ENCODE results near the gene USP21. TPM values are rescaled to one million over a fixed set of nuclear protein-coding genes. Genes with fewer than 3 reads are reported as not detected.
A peak's percentile ranks its signal among the peaks of the same experiment; 100 is the strongest.

Gene USP21
- total and polyA plus RNA-seq, 9 of the 15 experiments (the other 6 are each of a cell fraction or from before 2014, with no cell fraction given): 4.9 to 52.4 (median 21.6) TPM

DNA sequence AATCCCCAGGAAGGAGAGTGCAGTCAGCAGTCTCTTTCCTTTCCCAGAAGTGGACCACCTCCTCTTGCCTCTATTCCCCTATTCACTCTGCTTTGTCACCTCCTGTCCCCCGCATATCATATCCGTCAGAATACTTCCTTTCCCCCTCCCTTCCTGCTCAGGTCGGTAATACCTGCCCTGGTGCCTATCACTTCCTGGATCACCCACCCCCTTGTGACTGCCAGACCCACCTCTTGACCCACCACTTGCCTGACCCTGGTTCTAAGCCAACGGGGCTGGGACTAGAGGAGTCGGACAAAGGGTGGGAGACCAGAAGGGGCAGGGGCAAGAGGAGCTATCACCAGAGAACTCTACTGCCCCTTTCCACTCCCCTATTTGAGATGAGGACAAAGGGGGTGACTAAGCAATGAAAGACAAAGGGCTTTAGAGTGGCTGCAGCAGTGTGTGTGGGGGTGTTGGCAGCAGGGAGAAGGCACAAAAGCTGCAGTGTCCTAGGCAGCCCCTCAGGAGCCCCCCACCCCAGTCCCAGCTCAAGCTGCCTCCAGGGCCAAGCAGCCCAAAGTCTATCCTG is 41.2 kb downstream of the USP21 start (continued):
- TF ChIP-seq, protein P1, sequence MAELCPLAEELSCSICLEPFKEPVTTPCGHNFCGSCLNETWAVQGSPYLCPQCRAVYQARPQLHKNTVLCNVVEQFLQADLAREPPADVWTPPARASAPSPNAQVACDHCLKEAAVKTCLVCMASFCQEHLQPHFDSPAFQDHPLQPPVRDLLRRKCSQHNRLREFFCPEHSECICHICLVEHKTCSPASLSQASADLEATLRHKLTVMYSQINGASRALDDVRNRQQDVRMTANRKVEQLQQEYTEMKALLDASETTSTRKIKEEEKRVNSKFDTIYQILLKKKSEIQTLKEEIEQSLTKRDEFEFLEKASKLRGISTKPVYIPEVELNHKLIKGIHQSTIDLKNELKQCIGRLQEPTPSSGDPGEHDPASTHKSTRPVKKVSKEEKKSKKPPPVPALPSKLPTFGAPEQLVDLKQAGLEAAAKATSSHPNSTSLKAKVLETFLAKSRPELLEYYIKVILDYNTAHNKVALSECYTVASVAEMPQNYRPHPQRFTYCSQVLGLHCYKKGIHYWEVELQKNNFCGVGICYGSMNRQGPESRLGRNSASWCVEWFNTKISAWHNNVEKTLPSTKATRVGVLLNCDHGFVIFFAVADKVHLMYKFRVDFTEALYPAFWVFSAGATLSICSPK (IDR thresholded peaks at IDR 0.05; ENCODE audit: borderline replicate concordance): no peak
- TF ChIP-seq POLR2A (conservative IDR thresholded peaks at IDR 0.05) (peak; percentile 53), ILK (tag; IDR thresholded peaks at IDR 0.05; ENCODE audit: borderline replicate concordance, low read depth) (no peak)

DNA sequence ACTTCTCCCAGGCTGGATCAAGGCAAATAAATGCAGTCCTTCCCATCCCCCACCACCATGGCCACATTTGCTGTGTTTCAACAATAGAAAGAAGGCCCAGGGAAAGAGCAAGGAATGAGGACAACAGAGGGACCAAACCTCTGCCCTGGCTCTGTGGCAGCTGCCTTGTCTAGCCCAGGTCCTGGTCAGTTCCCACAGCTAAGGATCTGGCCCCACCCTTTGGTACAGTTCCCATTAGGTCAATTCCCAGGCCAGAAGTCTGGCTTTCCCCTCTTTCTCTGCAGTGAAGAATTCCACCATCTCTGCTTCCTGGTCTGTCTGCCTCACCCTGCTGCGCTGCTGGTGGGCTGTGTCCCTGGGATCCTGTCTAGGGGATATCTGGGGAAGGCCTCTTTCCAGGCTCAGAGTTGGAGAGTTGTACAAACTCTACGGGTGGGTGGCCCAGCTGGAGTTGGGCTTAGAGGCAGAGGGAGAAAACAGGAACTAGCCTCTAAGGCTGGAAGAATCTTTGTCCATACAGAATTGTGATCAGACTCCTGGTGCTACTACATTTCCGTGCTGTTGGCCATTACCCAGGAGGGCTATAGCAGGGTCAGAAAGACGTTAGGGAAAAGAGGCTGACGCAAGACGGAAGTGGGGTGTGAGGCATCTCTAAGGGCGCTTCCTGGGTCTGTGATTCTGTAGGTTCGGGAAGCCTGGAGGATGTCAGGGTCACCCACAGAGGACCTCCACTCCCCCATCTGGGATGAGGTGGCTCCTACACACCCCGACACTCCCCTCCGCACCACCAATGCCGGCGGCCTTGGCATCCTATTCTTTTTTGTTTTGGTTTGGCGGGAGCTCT is 41.9 kb downstream of the USP21 start:
- in situ Hi-C loops (cut with MboI): no loop called here
- Histone ChIP-seq H3K4me1 (replicated peaks in 1 of 2; ENCODE audit: control insufficient read depth in 2 of 2, insufficient read depth in 2 of 2, low read length in 2 of 2) (peaks cover 57 to 68% of the 10 kb centered on the region in 2 experiments), H3K4me3 (peak overlapping the region; percentile 71), H3K36me3 (ENCODE audit: control insufficient read depth, insufficient read depth, low read length) (peaks cover 28% of the 10 kb centered on the region), H3K9me3 (replicated peaks; ENCODE audit: control insufficient read depth, insufficient read depth, low read depth, low read length) (no peaks in the 10 kb centered on the region), H3K9me1 (ENCODE audit: control insufficient read depth, insufficient read depth, low read length) (no peaks in the 10 kb centered on the region), H2AFZ (ENCODE audit: low read depth, low read length) (peak overlapping the region; percentile 97), H3K27me3 (ENCODE audit: control insufficient read depth in 2 of 2, insufficient read depth in 2 of 2, low read length in 2 of 2) (no peaks in the 10 kb centered on the region), H3K27ac (ENCODE audit: extremely low read depth, low read depth, low read length) (peak overlapping the region; percentile 99), H3K79me2 (ENCODE audit: control insufficient read depth, insufficient read depth, low read length) (peaks cover 27% of the 10 kb centered on the region), H3K9ac (ENCODE audit: insufficient read depth in 1 of 2, low read depth in 2 of 2, low read length in 2 of 2) (peak overlapping the region; percentile 83 to 92; a peak in 3 of 4 replicates), H3K4me2 (ENCODE audit: insufficient read depth, low read length) (peak overlapping the region; percentile 97), H4K20me1 (replicated peaks; ENCODE audit: control insufficient read depth, insufficient read depth, low read length) (no peaks in the 10 kb centered on the region)
- peak; percentile 42 for FAIRE-seq
- CTCF ChIA-PET (ENCODE audit: low intra/inter-chr PET ratio): no interaction called here
- WGBS (ENCODE audit: insufficient coverage, low coverage, missing lambda C conversion rate): 52% methylated on average over 13 of the region's 13 CpGs
- peak; percentile 13 for ATAC-seq
- intact Hi-C loops (cut with micrococcal nuclease): loop anchor here (5.0 kb wide), 1 partner anchor 106 kb away; the partner anchor contains the start of gene MPZ
- TSS peak; percentile 75 for BruUV-seq (replicated peaks)
- DNase-seq (ENCODE audit: extremely low read depth in 1 of 4, low spot score in 3 of 4): peak in 2 of 4 experiments; percentile 38 to 47
- POLR2A ChIA-PET: interaction anchor here (0.6 to 1.9 kb wide), 9 partner anchors 10 to 1290 kb away, joined by 3 to 9 read pairs (median 4); partner anchors contain the start of genes B4GALT3 and TOMM40L
- TF ChIP-seq YY1 (IDR thresholded peaks at IDR 0.05; ENCODE audit: borderline replicate concordance in 1 of 3, control insufficient read depth in 1 of 3, extremely low read depth in 1 of 3, insufficient read depth in 3 of 3, insufficient read length in 1 of 3, insufficient replicate concordance in 2 of 3, low read depth in 1 of 3, low read length in 2 of 3) (peak in 1 of 3 experiments; percentile 10), BRD4 (IDR thresholded peaks at IDR 0.05) (0 out of 2 replicates have a peak, but pooled peaks have one; percentile 20), ZNF707 (CRISPR knock-in tag; conservative IDR thresholded peaks at IDR 0.05) (no peak), TRIM28 (IDR thresholded peaks at IDR 0.05) (no peak), SOX6 (IDR thresholded peaks at IDR 0.05) (0 out of 2 replicates have a peak, but pooled peaks have one; percentile 7), ZBTB11 (CRISPR knock-in tag; IDR thresholded peaks at IDR 0.05) (no peak), ZC3H4 (CRISPR knock-in tag; IDR thresholded peaks at IDR 0.05; ENCODE audit: borderline replicate concordance) (0 out of 2 replicates have a peak, but pooled peaks have one; percentile 46), NR4A1 (CRISPR knock-in tag; IDR thresholded peaks at IDR 0.05) (no peak), NR4A1 (tag; IDR thresholded peaks at IDR 0.05) (peak; percentile 45)
